ENCODE results near the gene RNH1. TPM values are rescaled to one million over a fixed set of nuclear protein-coding genes. Genes with fewer than 3 reads are reported as not detected.

RNH1 gene
- total and polyA plus RNA-seq, 7 experiments from 2014 or later: 98.6 to 243 (median 136) TPM

- intact Hi-C loops (cut with micrococcal nuclease): no loop called here
- Histone ChIP-seq H3K27me3 (ENCODE audit: control insufficient read depth in 2 of 2, insufficient read depth in 2 of 2, low read length in 2 of 2) (no peaks in the 10 kb centered on the region), H3K4me1 (ENCODE audit: control insufficient read depth in 2 of 2, insufficient read depth in 2 of 2, low read length in 2 of 2) (no peaks in the 10 kb centered on the region), H3K4me3 (ENCODE audit: low read length) (no peak overlapping the region), H3K36me3 (ENCODE audit: control insufficient read depth in 2 of 3, insufficient read depth in 3 of 3, low read length in 3 of 3) (peaks cover 0 to 49% (median 0%) of the 10 kb centered on the region in 3 experiments), H3K27ac (ENCODE audit: low read depth, low read length) (no peak overlapping the region), H3K9me3 (ENCODE audit: control insufficient read depth in 2 of 3, low read length in 3 of 3) (no peaks in the 10 kb centered on the region)
- no peaks in the 10 kb centered on the region for H3K27me3 Mint-ChIP-seq
- CTCF ChIA-PET: no interaction called here
- H3K27ac Mint-ChIP-seq: no peak overlapping the region
- peaks cover 0 to 7% (median 3%) of the 10 kb centered on the region in 5 donors for H3K36me3 Mint-ChIP-seq
- POLR2A ChIA-PET: no interaction called here
- DNase-seq: no peak
- no peaks in the 10 kb centered on the region for H3K4me1 Mint-ChIP-seq
- peak; percentile 12 for ATAC-seq
- no peak overlapping the region for H3K4me3 Mint-ChIP-seq
- H3K9me3 Mint-ChIP-seq: no peaks in the 10 kb centered on the region
Observed at GRCh38 chr11:490186-490929, 16.7 kb downstream of the RNH1 start.

GRCh38 chr11:489610-490185 lies 17.3 kb downstream of the RNH1 start:
- Mint-ChIP-seq H3K4me3 (no peak overlapping the region), H3K36me3 (peaks cover 0 to 4% (median 0%) of the 10 kb centered on the region in 5 donors), H3K4me1 (no peaks in the 10 kb centered on the region), H3K27ac (no peak overlapping the region), H3K9me3 (no peaks in the 10 kb centered on the region), H3K27me3 (no peaks in the 10 kb centered on the region)
- Histone ChIP-seq H3K9me3 (ENCODE audit: control insufficient read depth in 2 of 3, low read length in 3 of 3) (no peaks in the 10 kb centered on the region), H3K36me3 (ENCODE audit: control insufficient read depth in 2 of 3, insufficient read depth in 3 of 3, low read length in 3 of 3) (peaks cover 0 to 42% (median 0%) of the 10 kb centered on the region in 3 experiments), H3K27ac (ENCODE audit: low read depth, low read length) (no peak overlapping the region), H3K27me3 (ENCODE audit: control insufficient read depth in 2 of 2, insufficient read depth in 2 of 2, low read length in 2 of 2) (no peaks in the 10 kb centered on the region), H3K4me1 (ENCODE audit: control insufficient read depth in 2 of 2, insufficient read depth in 2 of 2, low read length in 2 of 2) (no peaks in the 10 kb centered on the region), H3K4me3 (ENCODE audit: low read length) (no peak overlapping the region)
- DNase-seq (no peak), ATAC-seq (no peak)
- CTCF ChIA-PET: no interaction called here
- intact Hi-C loops (cut with micrococcal nuclease): no loop called here
- POLR2A ChIA-PET: no interaction called here

DNA sequence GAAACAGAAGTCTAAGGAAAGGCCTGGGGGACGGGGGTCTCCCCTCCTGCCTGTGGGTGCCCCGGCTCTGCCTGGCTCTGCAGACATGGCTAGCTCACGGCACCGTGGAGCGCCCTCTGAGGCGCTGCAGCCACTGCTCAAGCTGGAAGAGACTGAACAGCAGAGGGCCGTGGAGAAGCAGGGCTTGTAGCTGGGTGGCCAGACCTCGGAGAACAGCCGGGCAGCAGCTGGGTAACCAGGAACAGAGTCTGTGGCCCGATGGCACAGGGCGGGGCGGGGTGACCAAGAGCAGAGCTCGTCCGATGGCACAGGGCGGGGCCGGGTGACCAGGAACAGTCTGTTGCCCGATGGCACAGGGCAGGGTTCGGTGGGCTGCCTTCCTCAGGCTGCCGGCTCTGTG lies 18.1 kb downstream of the RNH1 start:
- H3K27ac Mint-ChIP-seq: no peak overlapping the region
- H3K4me1 Mint-ChIP-seq: no peaks in the 10 kb centered on the region
- Histone ChIP-seq H3K27me3 (ENCODE audit: control insufficient read depth in 2 of 2, insufficient read depth in 2 of 2, low read length in 2 of 2) (no peaks in the 10 kb centered on the region), H3K4me3 (ENCODE audit: low read length) (no peak overlapping the region), H3K9me3 (ENCODE audit: control insufficient read depth in 2 of 3, low read length in 3 of 3) (no peaks in the 10 kb centered on the region), H3K27ac (ENCODE audit: low read depth, low read length) (no peak overlapping the region), H3K4me1 (ENCODE audit: control insufficient read depth in 2 of 2, insufficient read depth in 2 of 2, low read length in 2 of 2) (no peaks in the 10 kb centered on the region), H3K36me3 (ENCODE audit: control insufficient read depth in 2 of 3, insufficient read depth in 3 of 3, low read length in 3 of 3) (peaks cover 0 to 35% (median 0%) of the 10 kb centered on the region in 3 experiments)
- DNase-seq: no peak
- no peak overlapping the region for H3K4me3 Mint-ChIP-seq
- POLR2A ChIA-PET: no interaction called here
- intact Hi-C loops (cut with micrococcal nuclease): no loop called here
- no peaks in the 10 kb centered on the region for H3K27me3 Mint-ChIP-seq
- no peaks in the 10 kb centered on the region for H3K36me3 Mint-ChIP-seq
- no peaks in the 10 kb centered on the region for H3K9me3 Mint-ChIP-seq
- ATAC-seq: no peak
- CTCF ChIA-PET: no interaction called here

DNA sequence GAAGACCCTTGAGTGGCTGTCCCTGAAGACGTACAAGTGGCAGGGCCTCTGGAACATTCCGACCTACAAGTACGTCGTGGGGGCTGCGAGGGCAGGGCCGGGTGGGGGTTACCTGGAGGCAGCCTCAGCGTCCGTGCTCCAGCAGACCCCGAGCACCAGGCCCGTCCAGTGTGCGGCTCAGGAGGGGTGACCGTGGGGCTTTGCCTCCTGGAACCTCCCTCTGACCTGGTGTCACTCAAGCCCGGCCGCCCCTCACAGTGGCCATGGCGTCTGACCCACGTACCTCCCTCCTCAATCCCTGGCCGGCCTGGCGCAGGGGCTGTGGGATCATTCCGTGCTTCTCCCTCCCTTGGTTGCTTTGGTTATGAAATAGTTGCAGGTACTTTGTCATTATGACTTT lies 18.5 kb downstream of the RNH1 start:
- ChIA-PET CTCF (no interaction called here), POLR2A (no interaction called here)
- Mint-ChIP-seq H3K27ac (no peak overlapping the region), H3K4me3 (no peak overlapping the region), H3K9me3 (no peaks in the 10 kb centered on the region), H3K36me3 (no peaks in the 10 kb centered on the region), H3K4me1 (no peaks in the 10 kb centered on the region), H3K27me3 (no peaks in the 10 kb centered on the region)
- no peak for ATAC-seq
- H3K4me3 ChIP-seq (ENCODE audit: low read length): no peak overlapping the region
- intact Hi-C loops (cut with micrococcal nuclease): no loop called here
- no peaks in the 10 kb centered on the region for H3K4me1 ChIP-seq (ENCODE audit: control insufficient read depth in 2 of 2, insufficient read depth in 2 of 2, low read length in 2 of 2)
- peaks cover 0 to 32% (median 0%) of the 10 kb centered on the region in 3 experiments for H3K36me3 ChIP-seq (ENCODE audit: control insufficient read depth in 2 of 3, insufficient read depth in 3 of 3, low read length in 3 of 3)
- no peak for DNase-seq
- H3K9me3 ChIP-seq (ENCODE audit: control insufficient read depth in 2 of 3, low read length in 3 of 3): no peaks in the 10 kb centered on the region
- no peaks in the 10 kb centered on the region for H3K27me3 ChIP-seq (ENCODE audit: control insufficient read depth in 2 of 2, insufficient read depth in 2 of 2, low read length in 2 of 2)
- H3K27ac ChIP-seq (ENCODE audit: low read depth, low read length): no peak overlapping the region

GRCh38 chr11:488062-488461 lies 19.0 kb downstream of the RNH1 start:
- H3K27ac Mint-ChIP-seq: no peak overlapping the region
- CTCF ChIA-PET: no interaction called here
- POLR2A ChIA-PET: no interaction called here

DNA sequence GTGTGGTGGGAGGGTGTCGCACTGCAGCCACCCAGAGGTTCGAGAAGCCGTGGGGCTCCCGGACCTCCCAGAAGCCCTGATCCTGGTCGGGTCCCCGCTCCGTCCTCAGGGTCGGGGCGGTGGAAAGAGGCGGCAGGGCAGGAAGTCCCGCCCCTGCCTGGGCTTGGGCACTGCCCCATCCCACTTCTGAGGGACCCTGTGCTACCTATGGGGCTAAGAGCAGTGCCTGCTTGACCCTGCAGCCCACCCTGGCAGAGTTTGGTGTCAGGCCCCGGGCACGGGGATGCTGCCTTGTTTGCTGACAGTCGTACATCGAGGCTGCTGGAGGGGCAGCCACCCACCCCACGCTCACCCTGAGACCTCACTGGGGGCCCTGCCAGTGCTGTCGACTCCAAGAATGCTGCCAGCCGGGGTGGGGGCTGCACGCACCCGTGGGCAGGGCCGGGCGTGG lies 19.4 kb downstream of the RNH1 start:
- Mint-ChIP-seq H3K4me1 (no peaks in the 10 kb centered on the region), H3K36me3 (no peaks in the 10 kb centered on the region), H3K27ac (no peak overlapping the region), H3K27me3 (no peaks in the 10 kb centered on the region), H3K9me3 (no peaks in the 10 kb centered on the region), H3K4me3 (no peak overlapping the region)
- no peak overlapping the region for H3K4me3 ChIP-seq (ENCODE audit: low read length)
- no peaks in the 10 kb centered on the region for H3K4me1 ChIP-seq (ENCODE audit: control insufficient read depth in 2 of 2, insufficient read depth in 2 of 2, low read length in 2 of 2)
- no peaks in the 10 kb centered on the region for H3K27me3 ChIP-seq (ENCODE audit: control insufficient read depth in 2 of 2, insufficient read depth in 2 of 2, low read length in 2 of 2)
- H3K9me3 ChIP-seq (ENCODE audit: control insufficient read depth in 2 of 3, low read length in 3 of 3): no peaks in the 10 kb centered on the region
- ATAC-seq (no peak), DNase-seq (no peak)
- H3K27ac ChIP-seq (ENCODE audit: low read depth, low read length): no peak overlapping the region
- peaks cover 0 to 25% (median 0%) of the 10 kb centered on the region in 3 experiments for H3K36me3 ChIP-seq (ENCODE audit: control insufficient read depth in 2 of 3, insufficient read depth in 3 of 3, low read length in 3 of 3)
- ChIA-PET POLR2A (no interaction called here), CTCF (no interaction called here)
- intact Hi-C loops (cut with micrococcal nuclease): no loop called here

More at GRCh38 chr11:488062-488461, 19.0 kb downstream of the RNH1 start:
- Histone ChIP-seq H3K36me3 (ENCODE audit: control insufficient read depth in 2 of 3, insufficient read depth in 3 of 3, low read length in 3 of 3) (peaks cover 0 to 28% (median 0%) of the 10 kb centered on the region in 3 experiments), H3K4me3 (ENCODE audit: low read length) (no peak overlapping the region), H3K4me1 (ENCODE audit: control insufficient read depth in 2 of 2, insufficient read depth in 2 of 2, low read length in 2 of 2) (no peaks in the 10 kb centered on the region), H3K9me3 (ENCODE audit: control insufficient read depth in 2 of 3, low read length in 3 of 3) (no peaks in the 10 kb centered on the region), H3K27ac (ENCODE audit: low read depth, low read length) (no peak overlapping the region), H3K27me3 (ENCODE audit: control insufficient read depth in 2 of 2, insufficient read depth in 2 of 2, low read length in 2 of 2) (no peaks in the 10 kb centered on the region)
- Mint-ChIP-seq H3K9me3 (no peaks in the 10 kb centered on the region), H3K4me1 (no peaks in the 10 kb centered on the region), H3K36me3 (no peaks in the 10 kb centered on the region), H3K4me3 (no peak overlapping the region), H3K27me3 (no peaks in the 10 kb centered on the region)
- intact Hi-C loops (cut with micrococcal nuclease): no loop called here
- ATAC-seq (no peak), DNase-seq (no peak)

GRCh38 chr11:486189-486588 lies 20.9 kb downstream of the RNH1 start:
- Histone ChIP-seq H3K9me3 (ENCODE audit: control insufficient read depth in 2 of 3, low read length in 3 of 3) (no peaks in the 10 kb centered on the region), H3K4me3 (ENCODE audit: low read length) (no peak overlapping the region), H3K27ac (ENCODE audit: low read depth, low read length) (no peak overlapping the region), H3K4me1 (ENCODE audit: control insufficient read depth in 2 of 2, insufficient read depth in 2 of 2, low read length in 2 of 2) (no peaks in the 10 kb centered on the region), H3K27me3 (ENCODE audit: control insufficient read depth in 2 of 2, insufficient read depth in 2 of 2, low read length in 2 of 2) (no peaks in the 10 kb centered on the region), H3K36me3 (ENCODE audit: control insufficient read depth in 2 of 3, insufficient read depth in 3 of 3, low read length in 3 of 3) (peaks cover 0 to 23% (median 0%) of the 10 kb centered on the region in 3 experiments)
- Mint-ChIP-seq H3K36me3 (peaks cover 0 to 4% (median 0%) of the 10 kb centered on the region in 5 donors), H3K4me3 (no peak overlapping the region), H3K27me3 (no peaks in the 10 kb centered on the region), H3K4me1 (no peaks in the 10 kb centered on the region), H3K27ac (no peak overlapping the region), H3K9me3 (no peaks in the 10 kb centered on the region)
- ChIA-PET CTCF (no interaction called here), POLR2A (no interaction called here)
- no peak for DNase-seq
- no peak for ATAC-seq
- intact Hi-C loops (cut with micrococcal nuclease): no loop called here

All from naive thymus-derived CD4-positive, alpha-beta T cell (primary cell).